ENCODE data around the gene MXRA7.

DNA sequence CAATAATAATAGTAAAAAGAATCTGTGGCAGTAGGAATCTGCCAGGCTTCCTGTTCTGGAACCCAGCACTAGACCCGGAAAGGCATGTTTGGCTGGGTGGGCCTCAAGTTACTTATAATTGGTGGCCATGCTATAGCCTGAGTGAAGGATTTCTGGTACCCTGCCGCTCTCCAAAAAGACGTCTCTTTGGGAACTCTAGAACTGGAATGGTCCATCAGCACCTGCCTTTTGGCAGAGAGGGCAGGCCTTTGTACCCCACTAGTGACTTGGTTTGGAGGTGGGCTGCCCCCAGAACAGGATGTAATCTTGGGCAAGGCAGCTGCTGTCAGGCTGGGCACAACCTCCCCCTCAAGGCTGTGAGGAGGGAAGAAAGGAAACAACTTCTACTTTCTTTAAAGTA lies 37.9 kb downstream of the MXRA7 start:
- TF ChIP-seq POLR2A (IDR thresholded peaks at IDR 0.05; ENCODE audit: low read depth, low read length) (no peak), CTCF (conservative IDR thresholded peaks at IDR 0.05; ENCODE audit: low read depth, low read length) (no peak), RCOR1 (IDR thresholded peaks at IDR 0.05; ENCODE audit: insufficient replicate concordance, low read length) (no peak), FOS (IDR thresholded peaks at IDR 0.05; ENCODE audit: low read depth, low read length) (no peak), MXI1 (IDR thresholded peaks at IDR 0.05; ENCODE audit: borderline replicate concordance, low read depth, low read length) (no peak), RFX5 (IDR thresholded peaks at IDR 0.05; ENCODE audit: low read depth, low read length) (no peak), ELK1 (IDR thresholded peaks at IDR 0.05; ENCODE audit: borderline replicate concordance, low read depth, low read length) (no peak), CEBPB (IDR thresholded peaks at IDR 0.05; ENCODE audit: low read depth, low read length) (no peak), RAD21 (IDR thresholded peaks at IDR 0.05; ENCODE audit: low read length) (no peak), CHD1 (IDR thresholded peaks at IDR 0.05; ENCODE audit: low read depth, low read length) (no peak)

Data from IMR-90 (cell line).